OCI-LY7 (cell line): ENCODE measurements around the gene MOGAT1. TPM values are rescaled to one million over a fixed set of nuclear protein-coding genes. Genes with fewer than 3 reads are reported as not detected.

ENCODE experiments used
- BruUV-seq: library from RNA; stranded (reverse); fragments of 400-500 nt; replicated peaks from 2 replicates; lab custom pipeline; 2021; lab: Mats Ljungman, UMichigan
- CTCF ChIA-PET: fragments of 300-600 bp; sonication (Branson Sonifier 250); formaldehyde crosslinking; loops from one replicate; lab custom pipeline; 2022; ENCODE audit warnings: antibody characterized with exemption; ENCODE audit not compliant: unreplicated experiment; lab: Charles Lee
- POLR2A ChIA-PET: fragments of 300-600 bp; sonication (Branson Sonifier 250); formaldehyde crosslinking; loops from one replicate; lab custom pipeline; 2022; ENCODE audit warnings: antibody characterized with exemption; lab: Charles Lee
- DNase-seq: peaks from one replicate; pipeline ENCODE4 v3.0.0-alpha.2; 2015; ENCODE audit warnings: low spot score
- H2AFZ ChIP-seq: fragments of 200-600 bp; sonication (generic), shearing (Covaris generic); 2 replicates; pipeline ENCODE4 v1.6.1; 2014; ENCODE audit warnings: mild to moderate bottlenecking, antibody characterized with exemption, low read length, moderate library complexity
- H3K27ac ChIP-seq: fragments of 200-600 bp; sonication (generic); 2 replicates; pipeline ENCODE4 v1.5.1; 2014; ENCODE audit warnings: mixed run types, low read depth, mild to moderate bottlenecking, moderate library complexity, low read length, inconsistent platforms; ENCODE audit not compliant: poor library complexity, severe bottlenecking
- H3K36me3 ChIP-seq: fragments of 200-600 bp; sonication (generic); 2 replicates; pipeline ENCODE4 v1.6.1; 2014; ENCODE audit warnings: mild to moderate bottlenecking, antibody characterized with exemption, low read length, moderate library complexity, mixed read lengths; ENCODE audit not compliant: insufficient read depth
- H3K4me1 ChIP-seq: fragments of 200-600 bp; sonication (generic); 2 replicates; pipeline ENCODE4 v1.5.1; 2014; ENCODE audit warnings: mild to moderate bottlenecking, low read length; ENCODE audit not compliant: insufficient read depth, poor library complexity, severe bottlenecking
- H3K4me2 ChIP-seq: fragments of 200-600 bp; sonication (generic); 2 replicates; pipeline ENCODE4 v1.6.1; 2014; ENCODE audit warnings: mild to moderate bottlenecking, low read length
- H3K4me3 ChIP-seq: fragments of 200-600 bp; sonication (generic); 2 replicates; pipeline ENCODE4 v1.5.1; 2014; ENCODE audit warnings: mild to moderate bottlenecking, low read depth, low read length; ENCODE audit not compliant: poor library complexity, severe bottlenecking
- H3K79me2 ChIP-seq: fragments of 200-600 bp; sonication (generic); 2 replicates; pipeline ENCODE4 v1.6.1; 2016; ENCODE audit warnings: low read depth, mild to moderate bottlenecking, low read length, moderate library complexity, mixed read lengths; ENCODE audit not compliant: insufficient read depth
- H3K9me2 ChIP-seq: fragments of 200-600 bp; sonication (generic); 2 replicates; pipeline ENCODE4 v1.6.1; 2016; ENCODE audit warnings: mild to moderate bottlenecking, low read length, mixed read lengths; ENCODE audit not compliant: insufficient read depth
- H3K9me3 ChIP-seq: fragments of 200-600 bp; sonication (generic); 2 replicates; pipeline ENCODE4 v1.6.1; 2014; ENCODE audit warnings: mild to moderate bottlenecking, mixed run types, low read length, mixed read lengths
- H4K20me1 ChIP-seq: fragments of 200-600 bp; sonication (generic); 2 replicates; pipeline ENCODE4 v1.6.1; 2014; ENCODE audit warnings: mild to moderate bottlenecking, antibody characterized with exemption, low read length, moderate library complexity, mixed read lengths; ENCODE audit not compliant: insufficient read depth
- CTCF ChIP-seq: fragments of 200-600 bp; sonication (generic); conservative IDR thresholded peaks from 2 replicates; pipeline ENCODE4 v1.5.1; 2014; ENCODE audit warnings: mild to moderate bottlenecking, antibody characterized with exemption, low read length, moderate library complexity, mixed read lengths
- EZH2phosphoT487 ChIP-seq: fragments of 200-600 bp; sonication (generic); IDR thresholded peaks from 2 replicates; pipeline ENCODE4 v1.6.1; 2018; ENCODE audit warnings: low read depth, borderline replicate concordance, mild to moderate bottlenecking, mixed run types, antibody characterized with exemption, low read length, moderate library complexity, mixed read lengths
- intact Hi-C: fragments of 100-400 bp; cut with micrococcal nuclease; formaldehyde crosslinking; loops from one replicate; pipeline ENCODE4 v1.10.0; 2022; ENCODE audit not compliant: unreplicated experiment
- total RNA-seq, 2 experiments: library from RNA; depleted of rRNA in 1 of 2; stranded (reverse); fragments of >200 nt in 1 of 2; shearing (Covaris generic) in 1 of 2; gene quantifications; 2 replicates each; pipeline ENCODE4 v1.2.3, GENCODE V29; 2014 to 2022

The MOGAT1 gene
- total RNA-seq, 2 experiments from 2014 or later: not detected

- H2AFZ ChIP-seq: no peak overlapping the region
- no peaks in the 10 kb centered on the region for H3K79me2 ChIP-seq
- intact Hi-C loops: no loop called here
- peaks cover 23% of the 10 kb centered on the region for H3K4me1 ChIP-seq
- BruUV-seq: no TSS peak
- DNase-seq: no peak
- H3K9me2 ChIP-seq: no peaks in the 10 kb centered on the region
- TF ChIP-seq EZH2phosphoT487: no peak
- TF ChIP-seq CTCF: no peak
- H4K20me1 ChIP-seq: no peaks in the 10 kb centered on the region
- H3K4me3 ChIP-seq: no peak overlapping the region
- H3K27ac ChIP-seq: no peak overlapping the region
- no peak overlapping the region for H3K4me2 ChIP-seq
- ChIA-PET CTCF (no interaction called here), POLR2A (interaction anchor here (0.6 to 0.7 kb wide), 3 partner anchors 61 to 736 kb away, joined by 3 to 4 read pairs (median 3); no protein-coding TSS in a partner anchor)
- no peaks in the 10 kb centered on the region for H3K9me3 ChIP-seq
- no peaks in the 10 kb centered on the region for H3K36me3 ChIP-seq
Measured at GRCh38 chr2:222732489-222733178, 61.2 kb downstream of the MOGAT1 start.

GRCh38 chr2:222733470-222733845 lies 62.0 kb downstream of the MOGAT1 start:
- no TSS peak for BruUV-seq
- CTCF ChIA-PET: no interaction called here
- no peak overlapping the region for H3K4me3 ChIP-seq
- no peak for DNase-seq
- no peak for TF ChIP-seq CTCF
- no peak for TF ChIP-seq EZH2phosphoT487
- no peaks in the 10 kb centered on the region for H4K20me1 ChIP-seq
- H3K9me3 ChIP-seq: no peaks in the 10 kb centered on the region
- intact Hi-C loops: no loop called here
- peaks cover 23% of the 10 kb centered on the region for H3K4me1 ChIP-seq
- no peak overlapping the region for H3K27ac ChIP-seq
- POLR2A ChIA-PET: interaction anchor here (0.5 to 1.5 kb wide), 5 partner anchors 10 to 737 kb away, joined by 3 to 4 read pairs (median 3); no protein-coding TSS in a partner anchor
- no peaks in the 10 kb centered on the region for H3K9me2 ChIP-seq
- no peaks in the 10 kb centered on the region for H3K36me3 ChIP-seq
- no peaks in the 10 kb centered on the region for H3K79me2 ChIP-seq
- no peak overlapping the region for H3K4me2 ChIP-seq
- H2AFZ ChIP-seq: no peak overlapping the region
